ENCODE results near the gene ORC5. TPM values are rescaled to one million over a fixed set of nuclear protein-coding genes. Genes with fewer than 3 reads are reported as not detected.

The ORC5 gene
- total RNA-seq, 1 donor from 2014 or later, result 23.0 TPM

- Histone ChIP-seq H3K4me1 (ENCODE audit: insufficient read depth, low read length) (no peaks in the 10 kb centered on the region), H3K9me3 (ENCODE audit: insufficient read depth, low read depth, low read length) (no peaks in the 10 kb centered on the region), H3K4me2 (ENCODE audit: low read length) (no peak overlapping the region), H3K4me3 (ENCODE audit: insufficient read depth, low read depth, low read length) (no peak overlapping the region), H3K27ac (ENCODE audit: low read depth, low read length) (no peak overlapping the region), H3K79me2 (ENCODE audit: insufficient read depth, low read length) (no peaks in the 10 kb centered on the region), H3K9ac (ENCODE audit: low read length) (no peak overlapping the region), H4K20me1 (ENCODE audit: insufficient read depth, low read length) (no peaks in the 10 kb centered on the region), H3K36me3 (ENCODE audit: insufficient read depth, low read length) (no peaks in the 10 kb centered on the region), H2AFZ (ENCODE audit: low read depth, low read length) (no peak overlapping the region), H3K27me3 (ENCODE audit: insufficient read depth, low read length) (no peaks in the 10 kb centered on the region)
- Mint-ChIP-seq H3K4me3 (ENCODE audit: unreplicated experiment) (no peak overlapping the region), H3K4me1 (ENCODE audit: low read depth, unreplicated experiment) (no peaks in the 10 kb centered on the region), H3K27ac (ENCODE audit: unreplicated experiment) (no peak overlapping the region), H3K36me3 (ENCODE audit: low read depth, unreplicated experiment) (no peaks in the 10 kb centered on the region), H3K9me3 (ENCODE audit: unreplicated experiment) (peaks cover 2% of the 10 kb centered on the region), H3K27me3 (ENCODE audit: low read depth, unreplicated experiment) (no peaks in the 10 kb centered on the region)
- DNase-seq (ENCODE audit: low read depth), result no peak
- no peak for TF ChIP-seq EZH2 (IDR thresholded peaks at IDR 0.05; ENCODE audit: insufficient read depth, low read length)
- TF ChIP-seq, protein P1, sequence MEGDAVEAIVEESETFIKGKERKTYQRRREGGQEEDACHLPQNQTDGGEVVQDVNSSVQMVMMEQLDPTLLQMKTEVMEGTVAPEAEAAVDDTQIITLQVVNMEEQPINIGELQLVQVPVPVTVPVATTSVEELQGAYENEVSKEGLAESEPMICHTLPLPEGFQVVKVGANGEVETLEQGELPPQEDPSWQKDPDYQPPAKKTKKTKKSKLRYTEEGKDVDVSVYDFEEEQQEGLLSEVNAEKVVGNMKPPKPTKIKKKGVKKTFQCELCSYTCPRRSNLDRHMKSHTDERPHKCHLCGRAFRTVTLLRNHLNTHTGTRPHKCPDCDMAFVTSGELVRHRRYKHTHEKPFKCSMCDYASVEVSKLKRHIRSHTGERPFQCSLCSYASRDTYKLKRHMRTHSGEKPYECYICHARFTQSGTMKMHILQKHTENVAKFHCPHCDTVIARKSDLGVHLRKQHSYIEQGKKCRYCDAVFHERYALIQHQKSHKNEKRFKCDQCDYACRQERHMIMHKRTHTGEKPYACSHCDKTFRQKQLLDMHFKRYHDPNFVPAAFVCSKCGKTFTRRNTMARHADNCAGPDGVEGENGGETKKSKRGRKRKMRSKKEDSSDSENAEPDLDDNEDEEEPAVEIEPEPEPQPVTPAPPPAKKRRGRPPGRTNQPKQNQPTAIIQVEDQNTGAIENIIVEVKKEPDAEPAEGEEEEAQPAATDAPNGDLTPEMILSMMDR (IDR thresholded peaks at IDR 0.05; ENCODE audit: insufficient read depth, low read depth, low read length), result no peak
- no peak for FAIRE-seq
These were observed 114.7 kb downstream of the ORC5 start for GRCh38 chr7:104093127-104093526.

GRCh38 chr7:104091242-104091641, 116.6 kb downstream of the ORC5 start:
- Histone ChIP-seq H2AFZ (ENCODE audit: low read depth, low read length) (no peak overlapping the region), H3K36me3 (ENCODE audit: insufficient read depth, low read length) (no peaks in the 10 kb centered on the region), H3K27ac (ENCODE audit: low read depth, low read length) (no peak overlapping the region), H3K4me3 (ENCODE audit: insufficient read depth, low read depth, low read length) (no peak overlapping the region), H3K79me2 (ENCODE audit: insufficient read depth, low read length) (no peaks in the 10 kb centered on the region), H3K4me1 (ENCODE audit: insufficient read depth, low read length) (no peaks in the 10 kb centered on the region), H3K4me2 (ENCODE audit: low read length) (no peak overlapping the region), H3K9me3 (ENCODE audit: insufficient read depth, low read depth, low read length) (no peaks in the 10 kb centered on the region), H3K9ac (ENCODE audit: low read length) (no peak overlapping the region), H3K27me3 (ENCODE audit: insufficient read depth, low read length) (no peaks in the 10 kb centered on the region), H4K20me1 (ENCODE audit: insufficient read depth, low read length) (no peaks in the 10 kb centered on the region)
- Mint-ChIP-seq H3K9me3 (ENCODE audit: unreplicated experiment) (peaks cover 2% of the 10 kb centered on the region), H3K36me3 (ENCODE audit: low read depth, unreplicated experiment) (no peaks in the 10 kb centered on the region), H3K27me3 (ENCODE audit: low read depth, unreplicated experiment) (peaks cover 2% of the 10 kb centered on the region), H3K4me1 (ENCODE audit: low read depth, unreplicated experiment) (no peaks in the 10 kb centered on the region), H3K4me3 (ENCODE audit: unreplicated experiment) (no peak overlapping the region), H3K27ac (ENCODE audit: unreplicated experiment) (no peak overlapping the region)
- FAIRE-seq, result no peak
- DNase-seq (ENCODE audit: low read depth), result no peak
- TF ChIP-seq, protein P1 (IDR thresholded peaks at IDR 0.05; ENCODE audit: insufficient read depth, low read depth, low read length), result no peak
- no peak for TF ChIP-seq EZH2 (IDR thresholded peaks at IDR 0.05; ENCODE audit: insufficient read depth, low read length)

DNA sequence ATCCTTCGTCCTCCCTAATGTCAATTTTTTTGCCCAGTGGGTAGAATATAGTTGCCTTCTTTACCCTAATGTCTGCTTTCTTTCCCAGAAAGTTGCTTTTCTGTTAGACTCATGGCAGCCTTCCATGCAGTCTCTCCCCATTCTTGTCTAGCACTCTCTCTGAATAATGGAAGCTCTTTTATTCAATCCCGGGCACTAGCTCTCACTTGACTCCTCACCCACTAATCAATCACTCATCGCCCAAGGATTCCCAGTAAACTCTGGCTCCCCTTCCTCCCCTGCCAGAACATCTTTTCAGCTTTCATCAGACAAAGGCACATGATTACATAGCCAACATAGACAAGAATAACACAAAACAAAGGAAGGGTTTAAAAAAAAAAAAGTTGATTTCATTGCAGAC, 118.2 kb downstream of the ORC5 start:
- no peak overlapping the region for H3K27ac ChIP-seq (ENCODE audit: low read depth, low read length)
- peaks cover 2% of the 10 kb centered on the region for H3K27me3 Mint-ChIP-seq (ENCODE audit: low read depth, unreplicated experiment)
- no peak overlapping the region for H2AFZ ChIP-seq (ENCODE audit: low read depth, low read length)
- no peak overlapping the region for H3K9ac ChIP-seq (ENCODE audit: low read length)
- TF ChIP-seq, protein P1 (IDR thresholded peaks at IDR 0.05; ENCODE audit: insufficient read depth, low read depth, low read length), result no peak
- no peak for TF ChIP-seq EZH2 (IDR thresholded peaks at IDR 0.05; ENCODE audit: insufficient read depth, low read length)
- no peaks in the 10 kb centered on the region for H3K27me3 ChIP-seq (ENCODE audit: insufficient read depth, low read length)
- no peak overlapping the region for H3K27ac Mint-ChIP-seq (ENCODE audit: unreplicated experiment)
- DNase-seq (ENCODE audit: low read depth), result no peak
- H3K79me2 ChIP-seq (ENCODE audit: insufficient read depth, low read length), result no peaks in the 10 kb centered on the region
- no peaks in the 10 kb centered on the region for H4K20me1 ChIP-seq (ENCODE audit: insufficient read depth, low read length)
- no peaks in the 10 kb centered on the region for H3K4me1 ChIP-seq (ENCODE audit: insufficient read depth, low read length)
- peaks cover 4% of the 10 kb centered on the region for H3K9me3 Mint-ChIP-seq (ENCODE audit: unreplicated experiment)
- H3K4me1 Mint-ChIP-seq (ENCODE audit: low read depth, unreplicated experiment), result no peaks in the 10 kb centered on the region
- no peak overlapping the region for H3K4me2 ChIP-seq (ENCODE audit: low read length)
- no peak for FAIRE-seq
- no peak overlapping the region for H3K4me3 Mint-ChIP-seq (ENCODE audit: unreplicated experiment)
- H3K4me3 ChIP-seq (ENCODE audit: insufficient read depth, low read depth, low read length), result no peak overlapping the region
- H3K9me3 ChIP-seq (ENCODE audit: insufficient read depth, low read depth, low read length), result no peaks in the 10 kb centered on the region
- no peaks in the 10 kb centered on the region for H3K36me3 ChIP-seq (ENCODE audit: insufficient read depth, low read length)
- no peaks in the 10 kb centered on the region for H3K36me3 Mint-ChIP-seq (ENCODE audit: low read depth, unreplicated experiment)
